LHCN-M2 (cell line): ENCODE measurements around the gene ST6GAL1. TPM values are rescaled to one million over a fixed set of nuclear protein-coding genes. Genes with fewer than 3 reads are reported as not detected.

Experiments used
- DNase-seq: peaks from one replicate; pipeline ENCODE4 v3.0.0-alpha.2; 2012; ENCODE audit warnings: low read depth
- total RNA-seq: library from RNA; depleted of rRNA; stranded (reverse); fragments of >200 nt; gene quantifications from 2 replicates; pipeline ENCODE4 v1.2.3, GENCODE V29; 2014

Gene ST6GAL1
- total RNA-seq, 1 experiment from 2014 or later = 2.0 TPM

- no peak for DNase-seq
These were observed 146.0 kb downstream of the ST6GAL1 start for GRCh38 chr3:187076297-187076696.

GRCh38 chr3:187077085-187077484 lies 146.8 kb downstream of the ST6GAL1 start:
- DNase-seq = no peak

- no peak for DNase-seq
These were observed 147.2 kb downstream of the ST6GAL1 start for GRCh38 chr3:187077537-187077936.

- DNase-seq = no peak
These were observed 149.0 kb downstream of the ST6GAL1 start for GRCh38 chr3:187079090-187080022.

GRCh38 chr3:187080799-187081450 lies 150.6 kb downstream of the ST6GAL1 start:
- no peak for DNase-seq

GRCh38 chr3:187082758-187083375 lies 152.5 kb downstream of the ST6GAL1 start:
- no peak for DNase-seq

- no peak for DNase-seq
These were observed 153.8 kb downstream of the ST6GAL1 start for GRCh38 chr3:187084126-187084525.

GRCh38 chr3:187084580-187084979 lies 154.3 kb downstream of the ST6GAL1 start:
- DNase-seq = no peak

- no peak for DNase-seq
These were observed 154.8 kb downstream of the ST6GAL1 start for GRCh38 chr3:187085021-187085666.

GRCh38 chr3:187085933-187086332 lies 155.6 kb downstream of the ST6GAL1 start:
- DNase-seq = no peak

GRCh38 chr3:187086831-187087230 lies 156.5 kb downstream of the ST6GAL1 start:
- DNase-seq = no peak

- DNase-seq = no peak
These were observed 158.4 kb downstream of the ST6GAL1 start for GRCh38 chr3:187088701-187089100.

- DNase-seq = no peak
These were observed 163.0 kb downstream of the ST6GAL1 start for GRCh38 chr3:187093320-187093719.

GRCh38 chr3:187098923-187099512 lies 168.7 kb downstream of the ST6GAL1 start:
- no peak for DNase-seq

GRCh38 chr3:187101184-187102072 lies 171.1 kb downstream of the ST6GAL1 start:
- peak; percentile 49 for DNase-seq

- no peak for DNase-seq
These were observed 171.8 kb downstream of the ST6GAL1 start for GRCh38 chr3:187102073-187102634.

- DNase-seq = no peak
These were observed 172.9 kb downstream of the ST6GAL1 start for GRCh38 chr3:187103251-187103650.

GRCh38 chr3:187104342-187104741 lies 174.0 kb downstream of the ST6GAL1 start:
- DNase-seq = no peak

- no peak for DNase-seq
These were observed 174.6 kb downstream of the ST6GAL1 start for GRCh38 chr3:187104933-187105332.

GRCh38 chr3:187105700-187106099 lies 175.4 kb downstream of the ST6GAL1 start:
- DNase-seq = no peak
